GM23338 (cell line): ENCODE measurements around the gene DCHS1. TPM values are rescaled to one million over a fixed set of nuclear protein-coding genes. Genes with fewer than 3 reads are reported as not detected.

Source experiments
- ATAC-seq: fragments of 200-7000 bp; cut with Tn5 transposase; 3 replicates; pipeline ENCODE4 v1.9.1; 2020
- DNase-seq: peaks from one replicate; pipeline ENCODE4 v3.0.0-alpha.2; 2015; ENCODE audit warnings: low spot score
- H2AFZ ChIP-seq: fragments of 200-600 bp; sonication (generic); 2 replicates; pipeline ENCODE4 v1.8.0; 2016; ENCODE audit warnings: antibody characterized with exemption, mild to moderate bottlenecking, moderate library complexity
- H3F3A ChIP-seq: fragments of 200-600 bp; sonication (generic); replicated peaks from 2 replicates; pipeline ENCODE4 v1.8.0; 2017; ENCODE audit warnings: antibody characterized with exemption, mixed run types, low read depth
- H3K27ac ChIP-seq: fragments of 200-600 bp; sonication (generic); 2 replicates; pipeline ENCODE4 v1.6.1; 2016; ENCODE audit warnings: low read depth
- H3K27me3 ChIP-seq: fragments of 200-600 bp; sonication (generic); 2 replicates; pipeline ENCODE4 v1.8.0; 2016; ENCODE audit warnings: mild to moderate bottlenecking, mixed run types, moderate library complexity; ENCODE audit not compliant: insufficient read depth
- H3K36me3 ChIP-seq: fragments of 200-600 bp; sonication (generic); 2 replicates; pipeline ENCODE4 v1.8.0; 2016; ENCODE audit warnings: mild to moderate bottlenecking; ENCODE audit not compliant: insufficient read depth
- H3K4me1 ChIP-seq: fragments of 200-600 bp; sonication (generic); 2 replicates; pipeline ENCODE4 v1.8.0; 2016; ENCODE audit warnings: mild to moderate bottlenecking, moderate library complexity; ENCODE audit not compliant: insufficient read depth
- H3K4me2 ChIP-seq: fragments of 200-600 bp; sonication (generic); 2 replicates; pipeline ENCODE4 v1.7.1; 2017; ENCODE audit warnings: mixed run types
- H3K4me3 ChIP-seq: fragments of 200-600 bp; sonication (generic); 2 replicates; pipeline ENCODE4 v1.6.1; 2016; ENCODE audit warnings: mixed run types
- H3K79me2 ChIP-seq: fragments of 200-600 bp; sonication (generic); replicated peaks from 2 replicates; pipeline ENCODE4 v1.8.0; 2017; ENCODE audit warnings: mild to moderate bottlenecking; ENCODE audit not compliant: insufficient read depth
- H3K9me2 ChIP-seq: fragments of 200-600 bp; sonication (generic); 2 replicates; pipeline ENCODE4 v1.8.0; 2017; ENCODE audit not compliant: insufficient read depth
- H4K20me1 ChIP-seq: fragments of 200-600 bp; sonication (generic); replicated peaks from 2 replicates; pipeline ENCODE4 v1.8.0; 2017; ENCODE audit warnings: mild to moderate bottlenecking; ENCODE audit not compliant: insufficient read depth
- H3K27ac Mint-ChIP-seq: 2 replicates; pipeline ENCODE4 v1.8.0; 2020; ENCODE audit warnings: inconsistent platforms, mild to moderate bottlenecking, moderate library complexity, mixed read lengths
- H3K27me3 Mint-ChIP-seq: 3 replicates; pipeline ENCODE4 v1.8.0; 2022; ENCODE audit warnings: low read depth, mild to moderate bottlenecking, moderate library complexity, mixed read lengths, inconsistent platforms; ENCODE audit not compliant: insufficient read depth, poor library complexity
- H3K36me3 Mint-ChIP-seq: 3 replicates; pipeline ENCODE4 v1.8.0; 2021; ENCODE audit warnings: low read depth, mild to moderate bottlenecking, inconsistent platforms, moderate library complexity, mixed read lengths
- H3K4me1 Mint-ChIP-seq: 3 replicates; pipeline ENCODE4 v1.8.0; 2020; ENCODE audit warnings: mild to moderate bottlenecking, inconsistent platforms, mixed read lengths
- H3K4me3 Mint-ChIP-seq: 3 replicates; pipeline ENCODE4 v1.8.0; 2021; ENCODE audit warnings: moderate library complexity, mild to moderate bottlenecking, inconsistent platforms, mixed read lengths
- H3K9me3 Mint-ChIP-seq: 3 replicates; pipeline ENCODE4 v1.8.0; 2020; ENCODE audit warnings: moderate library complexity, mild to moderate bottlenecking, inconsistent platforms, mixed read lengths
- CREB1 ChIP-seq: fragments of 250-450 bp; sonication (Bioruptor Pico); IDR thresholded peaks from 2 replicates; pipeline ENCODE4 v1.5.0; 2020; ENCODE audit warnings: low read depth, mild to moderate bottlenecking, moderate library complexity
- CTCF ChIP-seq, 2 experiments: fragments of 200-600 bp in 1 of 2; sonication (generic) in 1 of 2; conservative IDR thresholded peaks; 2 replicates each; pipeline versions ENCODE4 v1.5.1 to v1.6.1; 2016 to 2017; ENCODE audit warnings: antibody characterized with exemption in 2 of 2, low read depth in 2 of 2, mild to moderate bottlenecking in 2 of 2, moderate library complexity in 1 of 2
- ETS1 ChIP-seq: IDR thresholded peaks from 2 replicates; pipeline ENCODE4 v1.6.1; 2016; ENCODE audit warnings: antibody characterized with exemption
- EZH2 ChIP-seq: fragments of 200-600 bp; sonication (generic); IDR thresholded peaks from one replicate; pipeline ENCODE4 v1.8.0; 2017; ENCODE audit warnings: antibody characterized with exemption, mild to moderate bottlenecking, low read depth; ENCODE audit not compliant: unreplicated experiment
- EZH2phosphoT487 ChIP-seq: fragments of 200-600 bp; sonication (generic); IDR thresholded peaks from one replicate; pipeline ENCODE4 v1.8.1; 2018; ENCODE audit warnings: antibody characterized with exemption; ENCODE audit not compliant: unreplicated experiment
- JUNB ChIP-seq: IDR thresholded peaks from one replicate; pipeline ENCODE4 v1.6.1; 2016; ENCODE audit warnings: antibody characterized with exemption; ENCODE audit not compliant: unreplicated experiment
- NANOG ChIP-seq: IDR thresholded peaks from 2 replicates; pipeline ENCODE4 v1.6.1; 2016; ENCODE audit warnings: antibody characterized with exemption, borderline replicate concordance
- POLR2AphosphoS5 ChIP-seq: IDR thresholded peaks from 2 replicates; pipeline ENCODE4 v1.6.1; 2016; ENCODE audit warnings: antibody characterized with exemption, low read depth
- REST ChIP-seq: IDR thresholded peaks from one replicate; pipeline ENCODE4 v1.6.1; 2018; ENCODE audit warnings: antibody characterized with exemption; ENCODE audit not compliant: unreplicated experiment
- STAT1 ChIP-seq: IDR thresholded peaks from one replicate; pipeline ENCODE4 v1.6.1; 2016; ENCODE audit warnings: antibody characterized with exemption; ENCODE audit not compliant: unreplicated experiment
- ZNF114 ChIP-seq: fragments of 250-450 bp; sonication (Bioruptor Pico); IDR thresholded peaks from 2 replicates; pipeline ENCODE4 v1.5.0; 2020; ENCODE audit warnings: mild to moderate bottlenecking, moderate library complexity
- ZNF331 ChIP-seq: fragments of 250-450 bp; sonication (Bioruptor Pico); IDR thresholded peaks from 2 replicates; pipeline ENCODE4 v1.5.0; 2020; ENCODE audit warnings: low read depth, mild to moderate bottlenecking, moderate library complexity
- ZNF462 ChIP-seq: fragments of 250-450 bp; sonication (Bioruptor Pico); IDR thresholded peaks from 2 replicates; pipeline ENCODE4 v1.5.0; 2020; ENCODE audit warnings: mild to moderate bottlenecking, moderate library complexity
- polyA plus RNA-seq: library from polyadenylated mRNA; unstranded; fragments of >200 nt; fragmentation: Nextera tagmentation; extraction: Ambion mirVana; gene quantifications from 2 replicates; pipeline ENCODE4 v1.2.1, GENCODE V29; 2016
- total RNA-seq: library from RNA; depleted of rRNA; stranded (reverse); fragments of >200 nt; shearing (Covaris generic); gene quantifications from 2 replicates; pipeline ENCODE4 v1.2.3, GENCODE V29; 2014

Gene DCHS1
- total and polyA plus RNA-seq, 2 experiments from 2014 or later, result 2.3 to 20.7 TPM

GRCh38 chr11:6694229-6694535, 38.6 kb upstream of the DCHS1 start:
- Histone ChIP-seq H3K4me2 (no peak overlapping the region), H3F3A (no peaks in the 10 kb centered on the region), H3K36me3 (peaks cover 4% of the 10 kb centered on the region; the same call in 1 of the 2 replicates), H3K4me3 (no peak overlapping the region), H3K27ac (no peak overlapping the region), H2AFZ (no peak overlapping the region), H3K27me3 (no peaks in the 10 kb centered on the region), H4K20me1 (no peaks in the 10 kb centered on the region), H3K79me2 (no peaks in the 10 kb centered on the region), H3K4me1 (peaks cover 4% of the 10 kb centered on the region; the same call in 1 of the 2 replicates), H3K9me2 (no peaks in the 10 kb centered on the region)
- H3K9me3 Mint-ChIP-seq, result peaks cover 8% of the 10 kb centered on the region
- ATAC-seq, result no peak
- H3K27ac Mint-ChIP-seq, result no peak overlapping the region
- peaks cover 3% of the 10 kb centered on the region; the same call in 2 of the 3 replicates for H3K4me1 Mint-ChIP-seq
- no peak overlapping the region for H3K4me3 Mint-ChIP-seq
- peaks cover 5% of the 10 kb centered on the region; the same call in 1 of the 3 replicates for H3K36me3 Mint-ChIP-seq
- no peak for TF ChIP-seq CTCF (conservative IDR thresholded peaks at IDR 0.05; ENCODE audit: low read depth in 2 of 2)
- no peak for TF ChIP-seq NANOG
- no peak for TF ChIP-seq ZNF462 (CRISPR knock-in tag)
- TF ChIP-seq EZH2, result no peak
- no peak for TF ChIP-seq ZNF331 (CRISPR knock-in tag)
- TF ChIP-seq REST, result no peak
- no peak for TF ChIP-seq ETS1
- TF ChIP-seq JUNB, result no peak
- TF ChIP-seq ZNF114, result no peak
- TF ChIP-seq EZH2phosphoT487, result no peak
- TF ChIP-seq POLR2AphosphoS5, result no peak
- no peak for TF ChIP-seq STAT1
- no peak for TF ChIP-seq CREB1 (CRISPR knock-in tag)
- no peak for DNase-seq
- H3K27me3 Mint-ChIP-seq, result no peaks in the 10 kb centered on the region
